DMS 273 (cell line): ENCODE data around the gene ABHD13.

Experiments used
- DNase-seq: peaks from one replicate; lab custom pipeline; 2025; ENCODE audit not compliant: unreplicated experiment; lab: John Stamatoyannopoulos, UW

The ABHD13 gene

GRCh38 chr13:108283110-108283509, 64.9 kb downstream of the ABHD13 start:
- no peak for DNase-seq
